ENCODE measurements around the gene ATP8B1. TPM values are rescaled to one million over a fixed set of nuclear protein-coding genes. Genes with fewer than 3 reads are reported as not detected.

Gene ATP8B1
- total and polyA plus RNA-seq, 2 donors (not counting 3 experiments of a cell fraction or from before 2014, with no cell fraction given), result 49.3 to 100 TPM

DNA sequence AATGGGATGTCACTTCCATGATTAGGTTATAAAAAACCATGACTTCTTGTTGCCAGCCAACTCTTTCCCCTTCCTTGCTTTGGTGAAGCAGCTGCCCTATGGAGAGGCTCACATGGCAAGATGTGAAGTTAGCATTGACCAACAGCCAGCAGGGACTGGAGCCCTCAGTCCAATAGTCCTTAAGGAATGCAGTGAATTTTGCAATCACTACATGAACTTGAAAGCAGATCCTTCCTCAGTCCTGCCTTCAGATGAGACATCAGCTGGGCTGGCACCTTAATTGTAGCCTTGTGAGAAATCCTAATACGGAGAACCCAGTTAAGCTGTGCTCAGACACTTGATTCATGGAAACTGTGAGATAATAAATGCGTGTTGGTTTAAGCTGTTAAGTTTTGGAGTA is 61.8 kb downstream of the ATP8B1 start:
- BruUV-seq (replicated peaks), result no TSS peak
- Histone ChIP-seq H3K9ac (replicated peaks; ENCODE audit: extremely low read depth, insufficient read depth, low read length) (no peak overlapping the region), H4K20me1 (replicated peaks; ENCODE audit: control insufficient read depth, extremely low read depth, insufficient read depth, low read length) (no peaks in the 10 kb centered on the region), H3K4me2 (ENCODE audit: insufficient read depth, low read length) (no peak overlapping the region), H3K27me3 (ENCODE audit: control insufficient read depth in 2 of 2, insufficient read depth in 2 of 2, low read length in 2 of 2) (no peaks in the 10 kb centered on the region), H3K27ac (ENCODE audit: insufficient read depth, low read depth, low read length) (no peak overlapping the region), H2AFZ (ENCODE audit: low read depth, low read length) (no peak overlapping the region), H3K79me2 (ENCODE audit: control insufficient read depth, insufficient read depth, low read length) (peaks cover 29% of the 10 kb centered on the region), H3K4me3 (replicated peaks in 1 of 3; ENCODE audit: insufficient read depth in 1 of 3, low read depth in 1 of 3, low read length in 3 of 3) (no peak overlapping the region), H3K4me1 (ENCODE audit: control insufficient read depth, extremely low read depth, insufficient read depth, low read length) (peaks cover 25% of the 10 kb centered on the region), H3K9me3 (replicated peaks; ENCODE audit: control insufficient read depth, insufficient read depth, low read length) (no peaks in the 10 kb centered on the region), H3K9me1 (replicated peaks; ENCODE audit: control insufficient read depth, extremely low read depth, insufficient read depth, low read length) (no peaks in the 10 kb centered on the region), H3K36me3 (ENCODE audit: control insufficient read depth in 2 of 2, extremely low read depth in 1 of 2, insufficient read depth in 2 of 2, low read length in 2 of 2) (peaks cover 0 to 2% of the 10 kb centered on the region in 2 experiments)
- intact Hi-C loops (cut with micrococcal nuclease), result no loop called here
- FAIRE-seq (no peak), DNase-seq (ENCODE audit: low read depth, low spot score) (no peak)
- POLR2A ChIA-PET, result no interaction called here
- CTCF ChIA-PET, result interaction anchor here (0.6 kb wide), 1 partner anchor 1567 kb away, joined by 3 read pairs; no protein-coding TSS in a partner anchor
- no peak for TF ChIP-seq CTCF (IDR thresholded peaks at IDR 0.05; ENCODE audit: extremely low read depth in 1 of 2, insufficient read depth in 1 of 2, low read depth in 1 of 2, low read length in 2 of 2)
- TF ChIP-seq MAX (IDR thresholded peaks at IDR 0.05; ENCODE audit: insufficient read depth, insufficient read length), result no peak
- TF ChIP-seq MYC (IDR thresholded peaks at IDR 0.05; ENCODE audit: low read depth, low read length), result no peak
- TF ChIP-seq POLR2A (IDR thresholded peaks at IDR 0.05; ENCODE audit: low read depth, low read length), result no peak
- no peak for TF ChIP-seq FOS (IDR thresholded peaks at IDR 0.05; ENCODE audit: borderline replicate concordance, insufficient read depth, low read length)
- no peak for TF ChIP-seq EZH2 (IDR thresholded peaks at IDR 0.05; ENCODE audit: borderline replicate concordance, low read depth, low read length, severe bottlenecking)
- dilution Hi-C loops (cut with MboI; ENCODE audit: extremely low pct_ligation_motif_present, low sequenced_read_pairs), result no loop called here

GRCh38 chr18:57738078-57738477 is 65.0 kb downstream of the ATP8B1 start:
- intact Hi-C loops (cut with micrococcal nuclease), result no loop called here
- dilution Hi-C loops (cut with MboI; ENCODE audit: extremely low pct_ligation_motif_present, low sequenced_read_pairs), result no loop called here
- ChIA-PET CTCF (no interaction called here), POLR2A (no interaction called here)
- Histone ChIP-seq H3K9ac (replicated peaks; ENCODE audit: extremely low read depth, insufficient read depth, low read length) (no peak overlapping the region), H3K36me3 (ENCODE audit: control insufficient read depth in 2 of 2, extremely low read depth in 1 of 2, insufficient read depth in 2 of 2, low read length in 2 of 2) (peaks cover 0 to 2% of the 10 kb centered on the region in 2 experiments), H2AFZ (ENCODE audit: low read depth, low read length) (no peak overlapping the region), H3K79me2 (ENCODE audit: control insufficient read depth, insufficient read depth, low read length) (peaks cover 19% of the 10 kb centered on the region), H3K4me1 (ENCODE audit: control insufficient read depth, extremely low read depth, insufficient read depth, low read length) (peaks cover 2% of the 10 kb centered on the region), H3K4me3 (replicated peaks in 1 of 3; ENCODE audit: insufficient read depth in 1 of 3, low read depth in 1 of 3, low read length in 3 of 3) (no peak overlapping the region), H3K9me3 (replicated peaks; ENCODE audit: control insufficient read depth, insufficient read depth, low read length) (no peaks in the 10 kb centered on the region), H3K27me3 (ENCODE audit: control insufficient read depth in 2 of 2, insufficient read depth in 2 of 2, low read length in 2 of 2) (no peaks in the 10 kb centered on the region), H3K4me2 (ENCODE audit: insufficient read depth, low read length) (no peak overlapping the region), H4K20me1 (replicated peaks; ENCODE audit: control insufficient read depth, extremely low read depth, insufficient read depth, low read length) (no peaks in the 10 kb centered on the region), H3K27ac (ENCODE audit: insufficient read depth, low read depth, low read length) (no peak overlapping the region), H3K9me1 (replicated peaks; ENCODE audit: control insufficient read depth, extremely low read depth, insufficient read depth, low read length) (no peaks in the 10 kb centered on the region)
- no peak for DNase-seq (ENCODE audit: low read depth, low spot score)
- BruUV-seq (replicated peaks), result no TSS peak
- TF ChIP-seq JUN (IDR thresholded peaks at IDR 0.05; ENCODE audit: borderline replicate concordance, insufficient read depth, insufficient read length, low read depth), result no peak
- TF ChIP-seq MYC (IDR thresholded peaks at IDR 0.05; ENCODE audit: low read depth, low read length), result no peak
- no peak for TF ChIP-seq EZH2 (IDR thresholded peaks at IDR 0.05; ENCODE audit: borderline replicate concordance, low read depth, low read length, severe bottlenecking)
- TF ChIP-seq MAX (IDR thresholded peaks at IDR 0.05; ENCODE audit: insufficient read depth, insufficient read length), result no peak
- TF ChIP-seq FOS (IDR thresholded peaks at IDR 0.05; ENCODE audit: borderline replicate concordance, insufficient read depth, low read length), result no peak
- no peak for TF ChIP-seq POLR2AphosphoS5 (IDR thresholded peaks at IDR 0.05; ENCODE audit: insufficient read depth, low read depth, low read length)
- no peak for TF ChIP-seq POLR2A (IDR thresholded peaks at IDR 0.05; ENCODE audit: low read depth, low read length)
- no peak for FAIRE-seq

Data from endothelial cell of umbilical vein (primary cell).